GM10248 (cell line): ENCODE measurements around the gene CIB4.

Experiments
- CTCF ChIA-PET: fragments of 300-600 bp; sonication (Branson Sonifier 250); formaldehyde crosslinking; extraction: SDS; loops from one replicate; lab custom pipeline; 2021; ENCODE audit warnings: antibody characterized with exemption; lab: Yijun Ruan, JAX
- POLR2A ChIA-PET: fragments of 350-650 bp; sonication (Branson Sonifier 250); formaldehyde crosslinking; extraction: SDS; loops from one replicate; lab custom pipeline; 2020; ENCODE audit warnings: antibody characterized with exemption; lab: Yijun Ruan, JAX
- DNase-seq: peaks from one replicate; pipeline ENCODE4 v3.0.0; 2012; ENCODE audit errors: extremely low spot score
- CTCF ChIP-seq: IDR thresholded peaks from 2 replicates; pipeline ENCODE4 v1.5.1; 2012; ENCODE audit warnings: mild to moderate bottlenecking, low read depth; ENCODE audit errors: extremely low read depth, missing control alignments, control extremely low read depth

The CIB4 gene

GRCh38 chr2:26620031-26620605, 21.0 kb downstream of the CIB4 start:
- no peak for DNase-seq
- no peak for TF ChIP-seq CTCF
- ChIA-PET POLR2A (no interaction called here), CTCF (interaction anchor here (0.9 kb wide), 1 partner anchor 17 kb away, joined by 3 read pairs; no protein-coding TSS in a partner anchor)

GRCh38 chr2:26619521-26619951, 21.6 kb downstream of the CIB4 start:
- no peak for TF ChIP-seq CTCF
- ChIA-PET CTCF (no interaction called here), POLR2A (no interaction called here)
- no peak for DNase-seq

- CTCF ChIA-PET = no interaction called here
- POLR2A ChIA-PET = no interaction called here
- no peak for DNase-seq
- no peak for TF ChIP-seq CTCF
Measured at GRCh38 chr2:26619096-26619495, 22.1 kb downstream of the CIB4 start.

GRCh38 chr2:26618611-26619010, 22.6 kb downstream of the CIB4 start:
- ChIA-PET CTCF (interaction anchor here (1.4 to 3.2 kb wide), 2 partner anchors 13 to 126 kb away, joined by 3 to 11 read pairs; no protein-coding TSS in a partner anchor), POLR2A (no interaction called here)
- DNase-seq = no peak
- no peak for TF ChIP-seq CTCF

GRCh38 chr2:26617588-26618083, 23.5 kb downstream of the CIB4 start:
- no peak for TF ChIP-seq CTCF
- CTCF ChIA-PET = interaction anchor here (1.4 to 3.2 kb wide), 2 partner anchors 12 to 127 kb away, joined by 3 to 11 read pairs; no protein-coding TSS in a partner anchor
- POLR2A ChIA-PET = no interaction called here
- DNase-seq = no peak

- no peak for TF ChIP-seq CTCF
- POLR2A ChIA-PET = no interaction called here
- DNase-seq = no peak
- CTCF ChIA-PET = interaction anchor here (1.2 to 3.2 kb wide), 3 partner anchors 11 to 128 kb away, joined by 3 to 11 read pairs (median 4); no protein-coding TSS in a partner anchor
Measured at GRCh38 chr2:26616706-26617587, 24.2 kb downstream of the CIB4 start.
